Measurements from ENCODE around the gene MIA2.

The MIA2 gene

GRCh38 chr14:39423793-39424192 is 190.1 kb downstream of the MIA2 start:
- no peak for TF ChIP-seq CTCF (IDR thresholded peaks at IDR 0.05; ENCODE audit: extremely low read depth, insufficient read depth, missing control alignments)
- in situ Hi-C loops (cut with MboI; ENCODE audit: low pct_unique_long_range_greater_than_20kb, low sequenced_read_pairs, unreplicated experiment): no loop called here
- DNase-seq (ENCODE audit: low spot score): no peak

GRCh38 chr14:39425947-39426346 is 192.2 kb downstream of the MIA2 start:
- in situ Hi-C loops (cut with MboI; ENCODE audit: low pct_unique_long_range_greater_than_20kb, low sequenced_read_pairs, unreplicated experiment): no loop called here
- DNase-seq (ENCODE audit: low spot score): no peak
- TF ChIP-seq CTCF (IDR thresholded peaks at IDR 0.05; ENCODE audit: extremely low read depth, insufficient read depth, missing control alignments): no peak

- in situ Hi-C loops (cut with MboI; ENCODE audit: low pct_unique_long_range_greater_than_20kb, low sequenced_read_pairs, unreplicated experiment): no loop called here
- DNase-seq (ENCODE audit: low spot score): no peak
- TF ChIP-seq CTCF (IDR thresholded peaks at IDR 0.05; ENCODE audit: extremely low read depth, insufficient read depth, missing control alignments): peak; percentile 37
Observed at GRCh38 chr14:39426605-39427004, 192.9 kb downstream of the MIA2 start.

- in situ Hi-C loops (cut with MboI; ENCODE audit: low pct_unique_long_range_greater_than_20kb, low sequenced_read_pairs, unreplicated experiment): no loop called here
- no peak for TF ChIP-seq CTCF (IDR thresholded peaks at IDR 0.05; ENCODE audit: extremely low read depth, insufficient read depth, missing control alignments)
- DNase-seq (ENCODE audit: low spot score): no peak
Observed at GRCh38 chr14:39428118-39428517, 194.4 kb downstream of the MIA2 start.

GRCh38 chr14:39430762-39431415 is 197.2 kb downstream of the MIA2 start:
- in situ Hi-C loops (cut with MboI; ENCODE audit: low pct_unique_long_range_greater_than_20kb, low sequenced_read_pairs, unreplicated experiment): no loop called here
- no peak for TF ChIP-seq CTCF (IDR thresholded peaks at IDR 0.05; ENCODE audit: extremely low read depth, insufficient read depth, missing control alignments)
- DNase-seq (ENCODE audit: low spot score): no peak

- DNase-seq (ENCODE audit: low spot score): peak; percentile 45
- no peak for TF ChIP-seq CTCF (IDR thresholded peaks at IDR 0.05; ENCODE audit: extremely low read depth, insufficient read depth, missing control alignments)
- in situ Hi-C loops (cut with MboI; ENCODE audit: low pct_unique_long_range_greater_than_20kb, low sequenced_read_pairs, unreplicated experiment): no loop called here
Observed at GRCh38 chr14:39431416-39432178, 197.9 kb downstream of the MIA2 start.
